Measurements from ENCODE around the gene CDC42SE1. TPM values are rescaled to one million over a fixed set of nuclear protein-coding genes. Genes with fewer than 3 reads are reported as not detected.

Gene CDC42SE1
- total and polyA plus RNA-seq, 8 donors = 22.0 to 54.5 (median 30.5) TPM

- FAIRE-seq (no peak), ATAC-seq (no peak), DNase-seq (no peak)
- WGBS, 2 donors = 80 to 87% methylated on average over 3 of the region's 3 CpGs
- intact Hi-C loops (cut with DNase I) = no loop called here
- Histone ChIP-seq H3K4me3 (no peak overlapping the region), H3K27me3 (no peaks in the 10 kb centered on the region), H3K27ac (no peak overlapping the region), H3K36me3 (peaks cover 0 to 1% (median 0%) of the 10 kb centered on the region in 3 donors), H3K9me3 (no peaks in the 10 kb centered on the region), H3K4me1 (no peaks in the 10 kb centered on the region)
- TF ChIP-seq CTCF (IDR thresholded peaks at IDR 0.05) = no peak
These were observed 19.9 kb downstream of the CDC42SE1 start for GRCh38 chr1:151039521-151039920.

- ATAC-seq = no peak
- 72 to 77% methylated on average over 6 of the region's 6 CpGs for WGBS, 2 donors
- no peaks in the 10 kb centered on the region for H3K27me3 ChIP-seq
- intact Hi-C loops (cut with DNase I) = no loop called here
- H3K4me3 ChIP-seq = no peak overlapping the region
- no peaks in the 10 kb centered on the region for H3K4me1 ChIP-seq
- TF ChIP-seq CTCF (IDR thresholded peaks at IDR 0.05) = no peak
- no peak for DNase-seq
- H3K36me3 ChIP-seq = peaks cover 0 to 10% (median 0%) of the 10 kb centered on the region in 3 donors
- no peak for FAIRE-seq
- no peak overlapping the region for H3K27ac ChIP-seq
- H3K9me3 ChIP-seq = no peaks in the 10 kb centered on the region
These were observed 22.4 kb downstream of the CDC42SE1 start for GRCh38 chr1:151037032-151037431.

DNA sequence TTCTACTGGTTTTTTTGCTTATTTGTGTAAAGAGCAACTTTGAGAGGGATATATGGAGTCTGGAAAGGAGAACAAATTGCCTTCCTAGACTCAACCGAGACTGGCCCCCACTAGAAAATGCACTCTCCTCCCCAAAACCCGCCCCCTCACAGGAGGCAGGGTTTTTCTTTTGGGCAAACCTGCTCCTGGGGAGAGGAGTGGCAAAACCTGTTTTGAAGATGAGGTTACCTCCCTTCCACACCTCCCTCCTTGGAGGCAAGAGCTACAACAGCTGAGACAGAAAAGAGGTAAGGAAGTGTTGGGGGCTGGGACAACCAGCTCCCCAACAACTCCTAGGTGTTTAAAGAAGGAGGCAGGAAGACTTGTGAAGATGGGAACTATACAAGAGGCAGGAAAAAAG, 23.1 kb downstream of the CDC42SE1 start, which contains the start of gene BNIPL:
Gene BNIPL, plus strand, starts transcription at position 231 of the 400 bp plus-strand sequence. Its CDS starts 140 bp downstream, at position 371.
- Histone ChIP-seq H3K9me3 (no peaks in the 10 kb centered on the region), H3K27me3 (no peaks in the 10 kb centered on the region), H3K27ac (no peak within 1 kb of the TSS), H3K4me3 (no peak within 1 kb of the TSS), H3K4me1 (no peaks in the 10 kb centered on the region), H3K36me3 (peaks cover 0 to 10% (median 1%) of the 10 kb centered on the region in 3 donors)
- intact Hi-C loops (cut with DNase I) = no loop called here
- TF ChIP-seq CTCF (IDR thresholded peaks at IDR 0.05) = no peak
- ATAC-seq (no peak), DNase-seq (no peak), FAIRE-seq (no peak)
- WGBS, 2 donors = 50 to 65% methylated on average over 2 of the region's 2 CpGs

DNA sequence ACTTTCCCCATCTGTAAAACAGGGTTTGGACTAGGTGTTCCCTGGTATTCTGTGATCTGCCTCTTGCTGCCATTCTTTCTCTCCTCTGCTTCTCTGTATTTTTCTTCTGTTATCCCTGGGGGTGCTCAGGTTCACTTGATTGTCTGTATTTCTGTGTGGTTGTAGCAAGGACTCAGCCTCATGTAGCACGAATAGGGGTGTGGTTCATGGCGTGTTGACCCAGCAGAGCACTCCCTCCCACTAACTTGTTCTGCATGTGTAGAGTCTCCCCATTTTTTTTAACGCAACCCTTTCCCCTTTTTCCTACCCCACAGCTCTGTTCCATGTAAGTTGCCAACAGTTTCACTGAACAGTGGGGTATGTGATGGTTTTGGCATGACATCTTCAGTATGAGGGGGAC, 24.3 kb downstream of the CDC42SE1 start:
- peaks cover 0 to 18% (median 3%) of the 10 kb centered on the region in 3 donors for H3K36me3 ChIP-seq
- no peaks in the 10 kb centered on the region for H3K4me1 ChIP-seq
- no peaks in the 10 kb centered on the region for H3K27me3 ChIP-seq
- no peak for ATAC-seq
- intact Hi-C loops (cut with DNase I) = no loop called here
- H3K4me3 ChIP-seq = no peak overlapping the region
- no peak overlapping the region for H3K27ac ChIP-seq
- TF ChIP-seq CTCF (IDR thresholded peaks at IDR 0.05) = no peak
- WGBS, 2 donors = 90 to 96% methylated on average over 3 of the region's 3 CpGs
- FAIRE-seq = no peak
- DNase-seq = no peak
- H3K9me3 ChIP-seq = no peaks in the 10 kb centered on the region

DNA sequence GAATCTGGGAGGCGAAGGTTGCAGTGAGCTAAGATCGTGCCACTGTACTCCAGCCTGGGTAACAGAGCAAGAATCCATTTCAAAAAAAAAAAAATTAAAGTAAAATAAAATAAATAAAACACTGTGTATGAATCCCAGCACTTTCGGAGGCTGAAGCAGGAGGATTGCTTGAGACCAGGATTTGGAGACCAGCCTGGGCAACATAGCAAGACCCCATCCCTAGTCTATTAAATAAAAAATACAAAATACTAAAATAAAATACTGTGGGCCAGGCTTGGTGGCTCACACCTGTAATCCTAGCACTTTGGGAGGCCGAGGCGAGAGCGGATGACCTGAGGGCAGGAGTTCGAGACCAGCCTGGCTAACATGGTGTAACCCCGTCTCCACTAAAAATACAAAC, 27.3 kb downstream of the CDC42SE1 start:
- Histone ChIP-seq H3K27ac (no peak overlapping the region), H3K27me3 (no peaks in the 10 kb centered on the region), H3K36me3 (peaks cover 0 to 34% (median 3%) of the 10 kb centered on the region in 3 donors), H3K4me1 (no peaks in the 10 kb centered on the region), H3K4me3 (no peak overlapping the region), H3K9me3 (no peaks in the 10 kb centered on the region)
- WGBS, 2 donors = 97% methylated on average over 8 of the region's 8 CpGs
- DNase-seq (no peak), FAIRE-seq (no peak), ATAC-seq (no peak)
- intact Hi-C loops (cut with DNase I) = no loop called here
- no peak for TF ChIP-seq CTCF (IDR thresholded peaks at IDR 0.05)
